Thyroid gland (tissue), 4 donors: Measurements from ENCODE around the gene KCTD19. TPM values are rescaled to one million over a fixed set of nuclear protein-coding genes. Genes with fewer than 3 reads are reported as not detected.

Experiments used
- DNase-seq, 2 donors: peaks; one replicate each; pipeline ENCODE4 v3.0.0-alpha.2; 2019
- H3K27ac ChIP-seq, 3 donors: fragments of 200-600 bp; sonication (generic); 1 replicate in 2 of 3; 2 replicates in 1 of 3; pipeline ENCODE4 v1.5.1; 2016 to 2019; ENCODE audit warnings: mild to moderate bottlenecking in 1 of 3, moderate library complexity in 1 of 3
- H3K27me3 ChIP-seq: fragments of 200-600 bp; sonication (generic); one replicate; pipeline ENCODE4 v1.5.1; 2019
- H3K36me3 ChIP-seq, 2 donors: fragments of 200-600 bp; sonication (generic); one replicate each; pipeline ENCODE4 v1.5.1; 2016 to 2019
- H3K4me1 ChIP-seq, 2 donors: fragments of 200-600 bp; sonication (generic); one replicate each; pipeline ENCODE4 v1.5.1; 2017 to 2019
- H3K4me3 ChIP-seq, 3 donors: fragments of 200-600 bp; sonication (generic); replicated peaks in 1 of 3; 1 replicate in 2 of 3; 2 replicates in 1 of 3; pipeline ENCODE4 v1.5.1; 2016; ENCODE audit warnings: mild to moderate bottlenecking in 1 of 3
- H3K9me3 ChIP-seq: fragments of 200-600 bp; sonication (generic); one replicate; pipeline ENCODE4 v1.5.1; 2017
- CTCF ChIP-seq, 6 experiments: fragments of 200-600 bp in 3 of 6; fragments of 450-650 bp in 3 of 6; sonication (generic) in 3 of 6; IDR thresholded peaks; one replicate each; pipeline ENCODE4 v1.5.1; 2016 to 2019; ENCODE audit warnings: antibody characterized with exemption in 6 of 6, mild to moderate bottlenecking in 2 of 6, inconsistent platforms in 1 of 6, moderate library complexity in 1 of 6
- POLR2A ChIP-seq, 2 donors: fragments of 450-650 bp; IDR thresholded peaks; one replicate each; pipeline ENCODE4 v1.6.1; 2017; ENCODE audit warnings: antibody characterized with exemption in 2 of 2, mild to moderate bottlenecking in 2 of 2, moderate library complexity in 1 of 2
- WGBS, 2 donors: methylation state at CpG; one replicate each; pipeline ENCODE4 v1.1.5; 2017; 5-methylcytosine and 5-hydroxymethylcytosine counted together
- intact Hi-C: fragments of 100-400 bp; cut with DNase I; formaldehyde crosslinking; loops from one replicate; pipeline ENCODE4 v1.15.1; 2023
- total RNA-seq, 4 donors: library from RNA; depleted of rRNA; stranded (reverse); fragments of >200 nt; gene quantifications; one replicate each; pipeline ENCODE4 v1.2.3, GENCODE V29; 2016

Gene KCTD19
- total RNA-seq, 4 donors from 2014 or later, result 2.6 TPM; not detected in 3

DNA sequence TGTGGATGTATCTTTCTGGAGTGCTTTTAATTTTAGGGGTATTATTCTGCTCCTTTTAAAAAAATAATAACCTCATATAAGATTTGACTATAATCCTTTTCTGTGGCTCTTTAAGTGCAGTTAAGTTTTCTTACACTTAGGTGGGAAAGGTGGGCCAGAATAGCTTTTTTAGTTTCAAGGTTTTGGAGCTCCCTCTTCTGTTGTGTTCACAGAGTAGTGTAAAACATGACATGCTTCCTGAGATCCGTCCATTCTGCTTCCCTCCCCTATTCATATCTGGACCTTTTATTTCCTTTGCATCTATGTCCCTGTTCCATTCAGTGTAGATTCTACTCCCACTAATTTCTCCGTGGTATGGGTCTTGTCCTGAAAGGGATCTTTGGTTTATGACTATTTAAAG lies 12.9 kb upstream of the KCTD19 start:
- H3K4me1 ChIP-seq, result no peaks in the 10 kb centered on the region
- WGBS, 2 donors, result 39% methylated on average over 2 of the region's 2 CpGs
- TF ChIP-seq POLR2A (IDR thresholded peaks at IDR 0.05), result no peak
- TF ChIP-seq CTCF (IDR thresholded peaks at IDR 0.05), result no peak
- no peak for DNase-seq
- H3K27ac ChIP-seq, result no peak overlapping the region
- intact Hi-C loops, result no loop called here
- H3K4me3 ChIP-seq, result no peak overlapping the region
- no peaks in the 10 kb centered on the region for H3K9me3 ChIP-seq
- no peaks in the 10 kb centered on the region for H3K36me3 ChIP-seq
- no peaks in the 10 kb centered on the region for H3K27me3 ChIP-seq

- no peak overlapping the region for H3K27ac ChIP-seq
- DNase-seq, result no peak
- H3K4me1 ChIP-seq, result no peaks in the 10 kb centered on the region
- no peaks in the 10 kb centered on the region for H3K36me3 ChIP-seq
- H3K4me3 ChIP-seq, result no peak overlapping the region
- no peak for TF ChIP-seq POLR2A (IDR thresholded peaks at IDR 0.05)
- TF ChIP-seq CTCF (IDR thresholded peaks at IDR 0.05), result no peak
- H3K9me3 ChIP-seq, result no peaks in the 10 kb centered on the region
- intact Hi-C loops, result no loop called here
- no peaks in the 10 kb centered on the region for H3K27me3 ChIP-seq
- WGBS, 2 donors, result 88 to 92% methylated on average over 1 of the region's 1 CpG
Measured at GRCh38 chr16:67336648-67337047, 10.1 kb upstream of the KCTD19 start.

- no peak overlapping the region for H3K4me3 ChIP-seq
- H3K9me3 ChIP-seq, result no peaks in the 10 kb centered on the region
- no peaks in the 10 kb centered on the region for H3K27me3 ChIP-seq
- no peak for TF ChIP-seq POLR2A (IDR thresholded peaks at IDR 0.05)
- no peak for TF ChIP-seq CTCF (IDR thresholded peaks at IDR 0.05)
- no peak overlapping the region for H3K27ac ChIP-seq
- 69 to 75% methylated on average over 1 of the region's 1 CpG for WGBS, 2 donors
- DNase-seq, result no peak
- intact Hi-C loops, result no loop called here
- H3K4me1 ChIP-seq, result no peaks in the 10 kb centered on the region
- H3K36me3 ChIP-seq, result no peaks in the 10 kb centered on the region
Measured at GRCh38 chr16:67336116-67336515, 9.6 kb upstream of the KCTD19 start.

GRCh38 chr16:67333315-67333714 lies 6.8 kb upstream of the KCTD19 start:
- Histone ChIP-seq H3K27me3 (no peaks in the 10 kb centered on the region), H3K4me3 (no peak overlapping the region), H3K27ac (no peak overlapping the region), H3K4me1 (no peaks in the 10 kb centered on the region), H3K9me3 (no peaks in the 10 kb centered on the region), H3K36me3 (no peaks in the 10 kb centered on the region)
- WGBS, 2 donors, result 75 to 79% methylated on average over 2 of the region's 2 CpGs
- TF ChIP-seq CTCF (IDR thresholded peaks at IDR 0.05), result no peak
- no peak for TF ChIP-seq POLR2A (IDR thresholded peaks at IDR 0.05)
- intact Hi-C loops, result no loop called here
- no peak for DNase-seq

DNA sequence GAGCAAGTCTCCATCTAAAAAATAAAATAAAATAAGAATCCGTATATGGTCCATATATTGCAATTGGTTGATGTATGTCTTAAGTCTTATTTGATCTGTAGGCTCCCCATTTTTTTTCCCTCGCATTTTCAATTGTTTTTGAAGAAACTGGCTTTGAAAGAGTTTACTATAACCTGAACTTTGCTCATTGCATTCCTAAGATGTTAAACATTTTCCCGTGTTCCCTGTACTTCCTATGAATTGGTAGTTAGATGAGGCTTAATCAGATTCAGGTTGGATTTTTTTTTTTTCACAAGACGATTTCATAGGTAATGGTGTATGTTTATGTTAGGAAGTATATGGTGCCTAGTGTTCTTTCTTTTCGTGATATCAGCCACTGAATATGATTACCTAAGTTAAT lies 3.4 kb upstream of the KCTD19 start:
- Histone ChIP-seq H3K27me3 (no peaks in the 10 kb centered on the region), H3K27ac (no peak overlapping the region), H3K36me3 (no peaks in the 10 kb centered on the region), H3K4me1 (peaks cover 0 to 12% of the 10 kb centered on the region in 2 donors), H3K9me3 (no peaks in the 10 kb centered on the region), H3K4me3 (no peak overlapping the region)
- intact Hi-C loops, result no loop called here
- no peak for DNase-seq
- WGBS, 2 donors, result 79 to 81% methylated on average over 5 of the region's 5 CpGs
- no peak for TF ChIP-seq POLR2A (IDR thresholded peaks at IDR 0.05)
- no peak for TF ChIP-seq CTCF (IDR thresholded peaks at IDR 0.05)
